H9 (cell line): Measurements from ENCODE around the gene COL18A1. TPM values are rescaled to one million over a fixed set of nuclear protein-coding genes. Genes with fewer than 3 reads are reported as not detected.

Source experiments
- DNase-seq: peaks from one replicate; pipeline ENCODE4 v3.0.0-alpha.2; 2017
- H2AFZ ChIP-seq: one replicate; pipeline ENCODE4 v1.6.1; 2013; ENCODE audit warnings: mild to moderate bottlenecking, low read length, control low read depth, moderate library complexity
- H2AK5ac ChIP-seq: 2 replicates; pipeline ENCODE4 v1.6.1; 2013; ENCODE audit warnings: low read length, control low read depth, mixed read lengths; ENCODE audit not compliant: insufficient read length
- H2BK120ac ChIP-seq: one replicate; pipeline ENCODE4 v1.6.1; 2013; ENCODE audit warnings: low read depth, mild to moderate bottlenecking, low read length, control low read depth, inconsistent platforms; ENCODE audit not compliant: poor library complexity, severe bottlenecking
- H2BK12ac ChIP-seq: 2 replicates; pipeline ENCODE4 v1.6.1; 2013; ENCODE audit warnings: low read length, control low read depth, mixed read lengths, low read depth; ENCODE audit not compliant: insufficient read length
- H2BK15ac ChIP-seq: 2 replicates; pipeline ENCODE4 v1.6.1; 2013; ENCODE audit warnings: low read depth, low read length, control low read depth
- H2BK20ac ChIP-seq: one replicate; pipeline ENCODE4 v1.6.1; 2013; ENCODE audit warnings: low read depth, mild to moderate bottlenecking, low read length, control low read depth, inconsistent platforms; ENCODE audit not compliant: poor library complexity, severe bottlenecking
- H2BK5ac ChIP-seq: 2 replicates; pipeline ENCODE4 v1.6.1; 2013; ENCODE audit warnings: low read length, control low read depth, mixed read lengths; ENCODE audit not compliant: insufficient read length
- H3K14ac ChIP-seq: 2 replicates; pipeline ENCODE4 v1.6.1; 2013; ENCODE audit warnings: low read length, control low read depth; ENCODE audit not compliant: insufficient read depth
- H3K18ac ChIP-seq: 2 replicates; pipeline ENCODE4 v1.6.1; 2013; ENCODE audit warnings: low read depth, mild to moderate bottlenecking, mixed read lengths, low read length, control low read depth; ENCODE audit not compliant: insufficient read length
- H3K23ac ChIP-seq: 2 replicates; pipeline ENCODE4 v1.6.1; 2013; ENCODE audit warnings: low read length, control low read depth, mixed read lengths, low read depth; ENCODE audit not compliant: insufficient read length
- H3K23me2 ChIP-seq: 2 replicates; pipeline ENCODE4 v1.6.1; 2013; ENCODE audit warnings: low read depth, mild to moderate bottlenecking, mixed read lengths, low read length, control low read depth; ENCODE audit not compliant: insufficient read length, poor library complexity, severe bottlenecking
- H3K27ac ChIP-seq: 2 replicates; pipeline ENCODE4 v1.5.1; 2013; ENCODE audit warnings: low read length, control low read depth, mixed read lengths, low read depth; ENCODE audit not compliant: insufficient read length
- H3K27me3 ChIP-seq: 2 replicates; pipeline ENCODE4 v1.6.1; 2013; ENCODE audit warnings: low read length, control low read depth, inconsistent platforms; ENCODE audit not compliant: insufficient read depth
- H3K4ac ChIP-seq: 2 replicates; pipeline ENCODE4 v1.6.1; 2013; ENCODE audit warnings: low read depth, mild to moderate bottlenecking, control low read depth, inconsistent platforms, low read length, moderate library complexity
- H3K4me1 ChIP-seq: 2 replicates; pipeline ENCODE4 v1.6.1; 2013; ENCODE audit warnings: low read length, control low read depth, inconsistent platforms; ENCODE audit not compliant: insufficient read depth
- H3K4me2 ChIP-seq: 2 replicates; pipeline ENCODE4 v1.6.1; 2013; ENCODE audit warnings: low read length, control low read depth, mixed read lengths; ENCODE audit not compliant: insufficient read length, insufficient read depth
- H3K56ac ChIP-seq: 2 replicates; pipeline ENCODE4 v1.6.1; 2013; ENCODE audit warnings: low read depth, mild to moderate bottlenecking, mixed read lengths, low read length, control low read depth; ENCODE audit not compliant: insufficient read length
- H3K79me1 ChIP-seq: 2 replicates; pipeline ENCODE4 v1.6.1; 2013; ENCODE audit warnings: low read depth, mild to moderate bottlenecking, moderate library complexity, low read length, control low read depth, inconsistent platforms; ENCODE audit not compliant: insufficient read depth, poor library complexity, severe bottlenecking
- H3K79me2 ChIP-seq: 2 replicates; pipeline ENCODE4 v1.6.1; 2013; ENCODE audit warnings: low read length, control low read depth, inconsistent platforms; ENCODE audit not compliant: insufficient read depth
- H3K9ac ChIP-seq: 2 replicates; pipeline ENCODE4 v1.6.1; 2013; ENCODE audit warnings: low read length, control low read depth, mixed read lengths; ENCODE audit not compliant: insufficient read length; ENCODE audit errors: extremely low read depth
- H3K9me3 ChIP-seq: one replicate; pipeline ENCODE4 v1.6.1; 2013; ENCODE audit warnings: low read depth, low read length, inconsistent platforms; ENCODE audit not compliant: control insufficient read depth
- H3T11ph ChIP-seq: one replicate; pipeline ENCODE4 v1.6.1; 2013; ENCODE audit warnings: mild to moderate bottlenecking, low read length, control low read depth, inconsistent platforms
- H4K20me1 ChIP-seq: one replicate; pipeline ENCODE4 v1.6.1; 2013; ENCODE audit not compliant: control insufficient read depth, insufficient read length, insufficient read depth
- H4K5ac ChIP-seq: 2 replicates; pipeline ENCODE4 v1.6.1; 2013; ENCODE audit warnings: low read depth, mild to moderate bottlenecking, mixed read lengths, low read length, control low read depth; ENCODE audit not compliant: insufficient read length
- H4K8ac ChIP-seq: replicated peaks from 2 replicates; pipeline ENCODE4 v1.6.1; 2013; ENCODE audit warnings: low read length, control low read depth, mixed read lengths, low read depth; ENCODE audit not compliant: insufficient read length
- H4K91ac ChIP-seq: 2 replicates; pipeline ENCODE4 v1.6.1; 2013; ENCODE audit warnings: low read depth, mild to moderate bottlenecking, moderate library complexity, mixed read lengths, low read length, control low read depth; ENCODE audit not compliant: insufficient read length
- H3K27ac Mint-ChIP-seq, 3 experiments: 2 replicates in 2 of 3; 3 replicates in 1 of 3; pipeline ENCODE4 v1.8.0; 2020 to 2021; ENCODE audit warnings: mixed read lengths in 3 of 3, mild to moderate bottlenecking in 1 of 3, moderate library complexity in 1 of 3
- H3K27me3 Mint-ChIP-seq: 2 replicates; pipeline ENCODE4 v1.8.0; 2021; ENCODE audit warnings: low read depth, mild to moderate bottlenecking, moderate library complexity, mixed read lengths
- H3K36me3 Mint-ChIP-seq, 3 experiments: 2 replicates in 2 of 3; 3 replicates in 1 of 3; pipeline ENCODE4 v1.8.0; 2020 to 2021; ENCODE audit warnings: low read depth in 3 of 3, mixed read lengths in 3 of 3; ENCODE audit not compliant: insufficient read depth in 1 of 3
- H3K4me1 Mint-ChIP-seq, 2 experiments: 2 replicates each; pipeline ENCODE4 v1.8.0; 2020; ENCODE audit warnings: mixed read lengths in 2 of 2
- H3K4me3 Mint-ChIP-seq, 2 experiments: 2 replicates in 1 of 2; 3 replicates in 1 of 2; pipeline ENCODE4 v1.8.0; 2020 to 2021; ENCODE audit warnings: mild to moderate bottlenecking in 2 of 2, mixed read lengths in 2 of 2, moderate library complexity in 1 of 2
- H3K9me3 Mint-ChIP-seq, 2 experiments: 2 replicates in 1 of 2; 3 replicates in 1 of 2; pipeline ENCODE4 v1.8.0; 2020; ENCODE audit warnings: mild to moderate bottlenecking in 2 of 2, mixed read lengths in 2 of 2, moderate library complexity in 1 of 2
- CTCF ChIP-seq: fragments of 200-600 bp; sonication (generic); conservative IDR thresholded peaks from 3 replicates; pipeline ENCODE4 v1.8.0; 2021; ENCODE audit warnings: antibody characterized with exemption, mild to moderate bottlenecking
- WGBS: extraction: QIAGEN DNeasy Blood & Tissue Kit; methylation state at CpG from one replicate; pipeline ENCODE4 v1.1.7; 2013; ENCODE audit warnings: missing lambda C conversion rate, low lambda C conversion rate, mixed read lengths; ENCODE audit not compliant: insufficient read length; ENCODE audit errors: extremely low coverage; 5-methylcytosine and 5-hydroxymethylcytosine counted together
- total RNA-seq: library from RNA; stranded (reverse); gene quantifications from 2 replicates; pipeline ENCODE4 v1.2.1, GENCODE V29; 2021

COL18A1 gene
- total RNA-seq, 1 experiment from 2014 or later = 232 TPM

DNA sequence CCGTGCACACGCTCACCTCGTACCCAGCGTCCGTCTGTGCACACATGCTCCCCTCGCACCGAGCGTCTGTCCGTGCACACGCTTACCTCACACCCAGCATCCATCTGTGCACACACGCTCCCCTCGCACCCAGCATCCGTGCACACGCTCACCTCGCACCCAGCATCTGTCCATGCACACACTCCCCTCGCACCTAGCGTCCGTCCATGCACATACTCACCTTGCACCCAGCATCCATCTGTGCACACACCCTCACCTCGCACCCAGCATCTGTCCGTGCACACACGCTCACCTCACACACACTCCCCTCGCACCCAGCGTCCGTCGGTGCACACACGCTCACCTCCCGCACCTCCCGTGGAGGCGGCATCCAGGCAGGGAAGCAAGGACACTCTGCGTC is 24.4 kb upstream of the COL18A1 start:
- Mint-ChIP-seq H3K4me1 (peaks cover 39 to 43% of the 10 kb centered on the region in 2 experiments), H3K27ac (peak overlapping the region in 1 of 3 experiments; percentile 6; a peak in 2 of 7 replicates), H3K27me3 (peaks cover 6% of the 10 kb centered on the region), H3K9me3 (peaks cover 16 to 20% of the 10 kb centered on the region in 2 experiments), H3K36me3 (peaks cover 0 to 18% (median 9%) of the 10 kb centered on the region in 3 experiments; a peak in 5 of 7 replicates), H3K4me3 (no peak overlapping the region)
- Histone ChIP-seq H3K23me2 (no peaks in the 10 kb centered on the region), H3K18ac (peak overlapping the region; percentile 0), H2BK5ac (no peak overlapping the region), H2BK120ac (no peak overlapping the region), H3K56ac (no peak overlapping the region), H3K27ac (no peak overlapping the region), H4K5ac (no peak overlapping the region), H3K9me3 (no peaks in the 10 kb centered on the region), H3K4me1 (no peaks in the 10 kb centered on the region; the same call in 1 of the 2 replicates), H2AFZ (no peak overlapping the region), H3K79me2 (no peaks in the 10 kb centered on the region), H4K20me1 (no peaks in the 10 kb centered on the region), H2BK20ac (no peak overlapping the region), H3K4me2 (no peak overlapping the region), H3K14ac (no peak overlapping the region), H3K9ac (no peak overlapping the region), H2BK15ac (no peak overlapping the region), H3K79me1 (no peaks in the 10 kb centered on the region), H4K8ac (no peak overlapping the region), H3K27me3 (no peaks in the 10 kb centered on the region), H4K91ac (no peak overlapping the region), H2AK5ac (no peak overlapping the region), H3K23ac (no peak overlapping the region), H3T11ph (no peak overlapping the region), H2BK12ac (no peak overlapping the region), H3K4ac (no peak overlapping the region)
- TF ChIP-seq CTCF = no peak
- no peak for DNase-seq
- no CpG with 5 or more reads among the region's 30 CpGs for WGBS
